Neural progenitor cell (in vitro differentiated cells): ENCODE data around the gene CCL14. TPM values are rescaled to one million over a fixed set of nuclear protein-coding genes. Genes with fewer than 3 reads are reported as not detected.
"Not testable (repeated sequence)": the region's sequence is repeated elsewhere in the genome, so short reads cannot be mapped to it uniquely, and the experiment has no call there.

Experiments
- DNase-seq: peaks from one replicate; pipeline ENCODE4 v3.0.0-alpha.2; 2016; ENCODE audit warnings: low spot score
- H2AFZ ChIP-seq: fragments of 200-600 bp; sonication (generic); replicated peaks from 2 replicates; pipeline ENCODE4 v1.6.1; 2016; ENCODE audit warnings: antibody characterized with exemption
- H3F3A ChIP-seq: fragments of 200-600 bp; sonication (generic); 2 replicates; pipeline ENCODE4 v1.6.1; 2016; ENCODE audit warnings: antibody characterized with exemption, low read depth
- H3K27ac ChIP-seq: fragments of 200-600 bp; sonication (generic); 2 replicates; pipeline ENCODE4 v1.5.1; 2016; ENCODE audit warnings: mild to moderate bottlenecking
- H3K27me3 ChIP-seq: fragments of 200-600 bp; sonication (generic); 2 replicates; pipeline ENCODE4 v1.6.1; 2016; ENCODE audit warnings: mild to moderate bottlenecking, moderate library complexity
- H3K36me3 ChIP-seq: fragments of 200-600 bp; sonication (generic); 2 replicates; pipeline ENCODE4 v1.5.1; 2016
- H3K4me1 ChIP-seq: fragments of 200-600 bp; sonication (generic); 2 replicates; pipeline ENCODE4 v1.6.1; 2016; ENCODE audit warnings: mixed run types
- H3K4me2 ChIP-seq: fragments of 200-600 bp; sonication (generic); 2 replicates; pipeline ENCODE4 v1.6.1; 2016
- H3K4me3 ChIP-seq: fragments of 200-600 bp; sonication (generic); 2 replicates; pipeline ENCODE4 v1.5.1; 2016
- H3K79me2 ChIP-seq: fragments of 200-600 bp; sonication (generic); 2 replicates; pipeline ENCODE4 v1.6.1; 2016; ENCODE audit warnings: low read depth
- H3K9ac ChIP-seq: fragments of 200-600 bp; sonication (generic); 2 replicates; pipeline ENCODE4 v1.6.1; 2016
- H3K9me3 ChIP-seq: fragments of 200-600 bp; sonication (generic); 2 replicates; pipeline ENCODE4 v1.5.1; 2016; ENCODE audit warnings: low read depth
- H4K20me1 ChIP-seq: fragments of 200-600 bp; sonication (generic); 2 replicates; pipeline ENCODE4 v1.6.1; 2016; ENCODE audit warnings: low read depth
- H3K27ac Mint-ChIP-seq: 3 replicates; pipeline ENCODE4 v1.8.0; 2021; ENCODE audit warnings: mixed read lengths
- H3K27me3 Mint-ChIP-seq: 2 replicates; pipeline ENCODE4 v1.8.0; 2022; ENCODE audit warnings: low read depth, mild to moderate bottlenecking, inconsistent platforms, moderate library complexity, mixed read lengths; ENCODE audit not compliant: insufficient read depth
- H3K36me3 Mint-ChIP-seq: 3 replicates; pipeline ENCODE4 v1.8.0; 2021; ENCODE audit warnings: mixed read lengths
- H3K4me1 Mint-ChIP-seq: 3 replicates; pipeline ENCODE4 v1.8.0; 2021; ENCODE audit warnings: mixed read lengths
- H3K4me3 Mint-ChIP-seq: 3 replicates; pipeline ENCODE4 v1.8.0; 2021; ENCODE audit warnings: mild to moderate bottlenecking, moderate library complexity, mixed read lengths
- H3K9me3 Mint-ChIP-seq: 3 replicates; pipeline ENCODE4 v1.8.0; 2020; ENCODE audit warnings: mixed read lengths
- CTCF ChIP-seq: fragments of 200-600 bp; sonication (generic); IDR thresholded peaks from 2 replicates; pipeline ENCODE4 v1.5.1; 2017; ENCODE audit warnings: antibody characterized with exemption, mild to moderate bottlenecking
- EZH2 ChIP-seq: fragments of 200-600 bp; sonication (generic); IDR thresholded peaks from 2 replicates; pipeline ENCODE4 v1.6.1; 2017; ENCODE audit warnings: antibody characterized with exemption, mild to moderate bottlenecking, moderate library complexity
- EZH2phosphoT487 ChIP-seq: fragments of 200-600 bp; sonication (generic); IDR thresholded peaks from 2 replicates; pipeline ENCODE4 v1.6.1; 2017; ENCODE audit warnings: antibody characterized with exemption
- total RNA-seq: library from RNA; depleted of rRNA; stranded (reverse); fragments of >200 nt; gene quantifications from 2 replicates; pipeline ENCODE4 v1.2.3, GENCODE V29; 2015; ENCODE audit warnings: low replicate concordance

Gene CCL14
- total RNA-seq, 1 donor from 2014 or later = not detected

GRCh38 chr17:36019423-36019822, 32.9 kb upstream of the CCL14 start:
- no peaks in the 10 kb centered on the region for H4K20me1 ChIP-seq
- Mint-ChIP-seq H3K27me3 (no peaks in the 10 kb centered on the region), H3K36me3 (no peaks in the 10 kb centered on the region), H3K4me1 (peaks cover 6% of the 10 kb centered on the region), H3K4me3 (no peak overlapping the region), H3K9me3 (peaks cover 3% of the 10 kb centered on the region), H3K27ac (no peak overlapping the region)
- H3K36me3 ChIP-seq = no peaks in the 10 kb centered on the region
- H3K9me3 ChIP-seq = no peaks in the 10 kb centered on the region
- peaks cover 13% of the 10 kb centered on the region for H3K27me3 ChIP-seq
- DNase-seq = no peak
- no peak overlapping the region for H3K4me2 ChIP-seq
- no peaks in the 10 kb centered on the region for H3F3A ChIP-seq
- H3K79me2 ChIP-seq = no peaks in the 10 kb centered on the region
- no peak overlapping the region for H3K9ac ChIP-seq
- H3K27ac ChIP-seq = no peak overlapping the region
- no peak overlapping the region for H2AFZ ChIP-seq
- no peak for TF ChIP-seq CTCF
- no peak for TF ChIP-seq EZH2
- no peak for TF ChIP-seq EZH2phosphoT487
- H3K4me1 ChIP-seq = no peaks in the 10 kb centered on the region
- no peak overlapping the region for H3K4me3 ChIP-seq

GRCh38 chr17:36017799-36018198, 31.3 kb upstream of the CCL14 start, which contains the start of gene CCL23:
TSS of gene CCL23 (minus strand) at chr17:36017972. CDS start at chr17:36017897, 75 bp downstream.
- no peaks in the 10 kb centered on the region for H3K79me2 ChIP-seq
- no peak within 1 kb of the TSS for H3K27ac ChIP-seq
- no peak within 1 kb of the TSS for H2AFZ ChIP-seq
- H3K9ac ChIP-seq = no peak within 1 kb of the TSS
- no peak within 1 kb of the TSS for H3K4me2 ChIP-seq
- no peaks in the 10 kb centered on the region for H3K4me1 ChIP-seq
- no peak within 1 kb of the TSS for H3K4me3 Mint-ChIP-seq
- no peaks in the 10 kb centered on the region for H4K20me1 ChIP-seq
- no peaks in the 10 kb centered on the region for H3K36me3 Mint-ChIP-seq
- no peak for DNase-seq
- H3K9me3 ChIP-seq = no peaks in the 10 kb centered on the region
- H3F3A ChIP-seq = no peaks in the 10 kb centered on the region
- TF ChIP-seq EZH2 (no peak), CTCF (no peak)
- no peaks in the 10 kb centered on the region for H3K4me1 Mint-ChIP-seq
- H3K27me3 Mint-ChIP-seq = no peaks in the 10 kb centered on the region
- H3K36me3 ChIP-seq = no peaks in the 10 kb centered on the region
- H3K27ac Mint-ChIP-seq = no peak within 1 kb of the TSS
- no peak within 1 kb of the TSS for H3K4me3 ChIP-seq
- H3K27me3 ChIP-seq = peaks cover 13% of the 10 kb centered on the region
- peaks cover 4% of the 10 kb centered on the region for H3K9me3 Mint-ChIP-seq

GRCh38 chr17:36016555-36016954, 30.0 kb upstream of the CCL14 start:
- H3K27me3 ChIP-seq = peaks cover 13% of the 10 kb centered on the region

GRCh38 chr17:36015895-36016294, 29.4 kb upstream of the CCL14 start:
- peaks cover 14% of the 10 kb centered on the region for H3K9me3 Mint-ChIP-seq
- H3K27ac ChIP-seq, H3K4me3 Mint-ChIP-seq, H3K36me3 ChIP-seq, H3K27ac Mint-ChIP-seq, H3K4me2 ChIP-seq, H3F3A ChIP-seq, H3K9ac ChIP-seq, H3K4me3 ChIP-seq, H3K9me3 ChIP-seq, H3K4me1 ChIP-seq, DNase-seq, H3K79me2 ChIP-seq, H3K27me3 ChIP-seq, H4K20me1 ChIP-seq, H3K27me3 Mint-ChIP-seq, H3K4me1 Mint-ChIP-seq, H2AFZ ChIP-seq, H3K36me3 Mint-ChIP-seq: not testable (repeated sequence)

More at GRCh38 chr17:36016555-36016954, 30.0 kb upstream of the CCL14 start:
- Histone ChIP-seq H3K9me3 (no peaks in the 10 kb centered on the region), H3K4me3 (no peak overlapping the region), H2AFZ (no peak overlapping the region), H3K36me3 (no peaks in the 10 kb centered on the region), H3K27ac (no peak overlapping the region), H3K4me2 (no peak overlapping the region), H4K20me1 (no peaks in the 10 kb centered on the region), H3K79me2 (no peaks in the 10 kb centered on the region), H3F3A (no peaks in the 10 kb centered on the region), H3K4me1 (no peaks in the 10 kb centered on the region), H3K9ac (no peak overlapping the region)
- TF ChIP-seq CTCF = no peak
- no peak for TF ChIP-seq EZH2
- TF ChIP-seq EZH2phosphoT487 = no peak
- Mint-ChIP-seq H3K9me3 (peaks cover 10% of the 10 kb centered on the region), H3K4me3 (no peak overlapping the region), H3K27me3 (no peaks in the 10 kb centered on the region), H3K4me1 (no peaks in the 10 kb centered on the region), H3K36me3 (no peaks in the 10 kb centered on the region), H3K27ac (no peak overlapping the region)
- DNase-seq = no peak
